GM23338 (cell line): Measurements from ENCODE around the gene SEPTIN6.

Experiments
- CREB1 ChIP-seq: fragments of 250-450 bp; sonication (Bioruptor Pico); IDR thresholded peaks from 2 replicates; pipeline ENCODE4 v1.5.0; 2020; ENCODE audit warnings: low read depth, mild to moderate bottlenecking, moderate library complexity
- EZH2 ChIP-seq: fragments of 200-600 bp; sonication (generic); IDR thresholded peaks from one replicate; pipeline ENCODE4 v1.8.0; 2017; ENCODE audit warnings: antibody characterized with exemption, mild to moderate bottlenecking, low read depth; ENCODE audit not compliant: unreplicated experiment
- EZH2phosphoT487 ChIP-seq: fragments of 200-600 bp; sonication (generic); IDR thresholded peaks from one replicate; pipeline ENCODE4 v1.8.1; 2018; ENCODE audit warnings: antibody characterized with exemption; ENCODE audit not compliant: unreplicated experiment
- JUNB ChIP-seq: IDR thresholded peaks from one replicate; pipeline ENCODE4 v1.6.1; 2016; ENCODE audit warnings: antibody characterized with exemption; ENCODE audit not compliant: unreplicated experiment
- NANOG ChIP-seq: IDR thresholded peaks from 2 replicates; pipeline ENCODE4 v1.6.1; 2016; ENCODE audit warnings: antibody characterized with exemption, borderline replicate concordance
- POLR2AphosphoS5 ChIP-seq: IDR thresholded peaks from 2 replicates; pipeline ENCODE4 v1.6.1; 2016; ENCODE audit warnings: antibody characterized with exemption, low read depth
- STAT1 ChIP-seq: IDR thresholded peaks from one replicate; pipeline ENCODE4 v1.6.1; 2016; ENCODE audit warnings: antibody characterized with exemption; ENCODE audit not compliant: unreplicated experiment
- ZNF114 ChIP-seq: fragments of 250-450 bp; sonication (Bioruptor Pico); IDR thresholded peaks from 2 replicates; pipeline ENCODE4 v1.5.0; 2020; ENCODE audit warnings: mild to moderate bottlenecking, moderate library complexity
- ZNF331 ChIP-seq: fragments of 250-450 bp; sonication (Bioruptor Pico); IDR thresholded peaks from 2 replicates; pipeline ENCODE4 v1.5.0; 2020; ENCODE audit warnings: low read depth, mild to moderate bottlenecking, moderate library complexity
- TF ChIP-seq, protein P1 (sequence below): IDR thresholded peaks from one replicate; pipeline ENCODE4 v1.6.1; 2018; ENCODE audit warnings: antibody characterized with exemption; ENCODE audit not compliant: unreplicated experiment
- TF ChIP-seq, protein P2 (sequence below), 2 experiments: fragments of 200-600 bp in 1 of 2; sonication (generic) in 1 of 2; conservative IDR thresholded peaks; 2 replicates each; pipeline versions ENCODE4 v1.5.1 to v1.6.1; 2016 to 2017; ENCODE audit warnings: antibody characterized with exemption in 2 of 2, low read depth in 2 of 2, mild to moderate bottlenecking in 2 of 2, moderate library complexity in 1 of 2
- TF ChIP-seq, protein P3 (sequence below): IDR thresholded peaks from 2 replicates; pipeline ENCODE4 v1.6.1; 2016; ENCODE audit warnings: antibody characterized with exemption
- TF ChIP-seq, protein P4 (sequence below): fragments of 250-450 bp; sonication (Bioruptor Pico); IDR thresholded peaks from 2 replicates; pipeline ENCODE4 v1.5.0; 2020; ENCODE audit warnings: mild to moderate bottlenecking, moderate library complexity

DNA sequence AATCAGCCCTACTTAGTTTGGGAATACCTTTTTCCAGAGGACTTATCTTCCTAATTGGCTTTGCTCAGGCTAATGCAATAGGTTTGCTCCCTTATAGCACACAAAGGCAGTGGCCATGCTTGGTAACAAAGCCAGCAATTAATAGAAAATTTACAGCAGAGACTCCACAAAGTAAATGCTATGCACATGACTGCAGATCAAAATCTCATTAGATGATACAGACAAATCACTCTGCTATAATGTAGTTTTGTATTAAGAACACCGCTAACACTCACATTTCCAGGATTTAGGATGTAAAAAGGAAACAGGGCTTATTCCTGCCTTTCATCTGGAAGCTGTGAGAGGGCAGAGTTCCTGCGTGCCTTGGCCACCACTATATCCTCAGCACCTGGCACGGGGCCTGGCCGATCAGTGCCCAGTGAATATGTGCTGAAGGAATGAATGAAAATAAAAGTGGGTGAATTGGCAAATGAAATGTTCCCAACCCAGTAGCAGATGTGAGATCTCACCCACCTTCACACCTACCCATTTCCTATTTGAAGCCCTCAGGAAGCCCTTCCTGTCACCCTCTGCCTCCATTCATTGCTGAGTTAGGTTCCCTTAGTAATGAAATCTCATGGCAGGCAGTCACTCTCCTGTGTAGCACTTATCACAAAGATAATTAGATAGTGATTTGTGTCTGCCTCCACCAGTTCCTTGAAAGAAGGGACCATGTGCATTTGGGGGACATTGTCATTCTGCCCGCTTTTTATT is 5.1 kb downstream of the SEPTIN6 start:
- TF ChIP-seq, protein P1, sequence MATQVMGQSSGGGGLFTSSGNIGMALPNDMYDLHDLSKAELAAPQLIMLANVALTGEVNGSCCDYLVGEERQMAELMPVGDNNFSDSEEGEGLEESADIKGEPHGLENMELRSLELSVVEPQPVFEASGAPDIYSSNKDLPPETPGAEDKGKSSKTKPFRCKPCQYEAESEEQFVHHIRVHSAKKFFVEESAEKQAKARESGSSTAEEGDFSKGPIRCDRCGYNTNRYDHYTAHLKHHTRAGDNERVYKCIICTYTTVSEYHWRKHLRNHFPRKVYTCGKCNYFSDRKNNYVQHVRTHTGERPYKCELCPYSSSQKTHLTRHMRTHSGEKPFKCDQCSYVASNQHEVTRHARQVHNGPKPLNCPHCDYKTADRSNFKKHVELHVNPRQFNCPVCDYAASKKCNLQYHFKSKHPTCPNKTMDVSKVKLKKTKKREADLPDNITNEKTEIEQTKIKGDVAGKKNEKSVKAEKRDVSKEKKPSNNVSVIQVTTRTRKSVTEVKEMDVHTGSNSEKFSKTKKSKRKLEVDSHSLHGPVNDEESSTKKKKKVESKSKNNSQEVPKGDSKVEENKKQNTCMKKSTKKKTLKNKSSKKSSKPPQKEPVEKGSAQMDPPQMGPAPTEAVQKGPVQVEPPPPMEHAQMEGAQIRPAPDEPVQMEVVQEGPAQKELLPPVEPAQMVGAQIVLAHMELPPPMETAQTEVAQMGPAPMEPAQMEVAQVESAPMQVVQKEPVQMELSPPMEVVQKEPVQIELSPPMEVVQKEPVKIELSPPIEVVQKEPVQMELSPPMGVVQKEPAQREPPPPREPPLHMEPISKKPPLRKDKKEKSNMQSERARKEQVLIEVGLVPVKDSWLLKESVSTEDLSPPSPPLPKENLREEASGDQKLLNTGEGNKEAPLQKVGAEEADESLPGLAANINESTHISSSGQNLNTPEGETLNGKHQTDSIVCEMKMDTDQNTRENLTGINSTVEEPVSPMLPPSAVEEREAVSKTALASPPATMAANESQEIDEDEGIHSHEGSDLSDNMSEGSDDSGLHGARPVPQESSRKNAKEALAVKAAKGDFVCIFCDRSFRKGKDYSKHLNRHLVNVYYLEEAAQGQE, result no peak
- TF ChIP-seq, protein P2, sequence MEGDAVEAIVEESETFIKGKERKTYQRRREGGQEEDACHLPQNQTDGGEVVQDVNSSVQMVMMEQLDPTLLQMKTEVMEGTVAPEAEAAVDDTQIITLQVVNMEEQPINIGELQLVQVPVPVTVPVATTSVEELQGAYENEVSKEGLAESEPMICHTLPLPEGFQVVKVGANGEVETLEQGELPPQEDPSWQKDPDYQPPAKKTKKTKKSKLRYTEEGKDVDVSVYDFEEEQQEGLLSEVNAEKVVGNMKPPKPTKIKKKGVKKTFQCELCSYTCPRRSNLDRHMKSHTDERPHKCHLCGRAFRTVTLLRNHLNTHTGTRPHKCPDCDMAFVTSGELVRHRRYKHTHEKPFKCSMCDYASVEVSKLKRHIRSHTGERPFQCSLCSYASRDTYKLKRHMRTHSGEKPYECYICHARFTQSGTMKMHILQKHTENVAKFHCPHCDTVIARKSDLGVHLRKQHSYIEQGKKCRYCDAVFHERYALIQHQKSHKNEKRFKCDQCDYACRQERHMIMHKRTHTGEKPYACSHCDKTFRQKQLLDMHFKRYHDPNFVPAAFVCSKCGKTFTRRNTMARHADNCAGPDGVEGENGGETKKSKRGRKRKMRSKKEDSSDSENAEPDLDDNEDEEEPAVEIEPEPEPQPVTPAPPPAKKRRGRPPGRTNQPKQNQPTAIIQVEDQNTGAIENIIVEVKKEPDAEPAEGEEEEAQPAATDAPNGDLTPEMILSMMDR (conservative IDR thresholded peaks at IDR 0.05; ENCODE audit: low read depth in 2 of 2), result no peak
- no peak for TF ChIP-seq EZH2
- TF ChIP-seq POLR2AphosphoS5, result no peak
- TF ChIP-seq EZH2phosphoT487, result no peak
- TF ChIP-seq NANOG, result no peak
- TF ChIP-seq, protein P3, sequence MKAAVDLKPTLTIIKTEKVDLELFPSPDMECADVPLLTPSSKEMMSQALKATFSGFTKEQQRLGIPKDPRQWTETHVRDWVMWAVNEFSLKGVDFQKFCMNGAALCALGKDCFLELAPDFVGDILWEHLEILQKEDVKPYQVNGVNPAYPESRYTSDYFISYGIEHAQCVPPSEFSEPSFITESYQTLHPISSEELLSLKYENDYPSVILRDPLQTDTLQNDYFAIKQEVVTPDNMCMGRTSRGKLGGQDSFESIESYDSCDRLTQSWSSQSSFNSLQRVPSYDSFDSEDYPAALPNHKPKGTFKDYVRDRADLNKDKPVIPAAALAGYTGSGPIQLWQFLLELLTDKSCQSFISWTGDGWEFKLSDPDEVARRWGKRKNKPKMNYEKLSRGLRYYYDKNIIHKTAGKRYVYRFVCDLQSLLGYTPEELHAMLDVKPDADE, result no peak
- TF ChIP-seq CREB1 (CRISPR knock-in tag), result no peak
- no peak for TF ChIP-seq JUNB
- no peak for TF ChIP-seq ZNF114
- no peak for TF ChIP-seq STAT1
- TF ChIP-seq ZNF331, result no peak
- TF ChIP-seq, protein P4, sequence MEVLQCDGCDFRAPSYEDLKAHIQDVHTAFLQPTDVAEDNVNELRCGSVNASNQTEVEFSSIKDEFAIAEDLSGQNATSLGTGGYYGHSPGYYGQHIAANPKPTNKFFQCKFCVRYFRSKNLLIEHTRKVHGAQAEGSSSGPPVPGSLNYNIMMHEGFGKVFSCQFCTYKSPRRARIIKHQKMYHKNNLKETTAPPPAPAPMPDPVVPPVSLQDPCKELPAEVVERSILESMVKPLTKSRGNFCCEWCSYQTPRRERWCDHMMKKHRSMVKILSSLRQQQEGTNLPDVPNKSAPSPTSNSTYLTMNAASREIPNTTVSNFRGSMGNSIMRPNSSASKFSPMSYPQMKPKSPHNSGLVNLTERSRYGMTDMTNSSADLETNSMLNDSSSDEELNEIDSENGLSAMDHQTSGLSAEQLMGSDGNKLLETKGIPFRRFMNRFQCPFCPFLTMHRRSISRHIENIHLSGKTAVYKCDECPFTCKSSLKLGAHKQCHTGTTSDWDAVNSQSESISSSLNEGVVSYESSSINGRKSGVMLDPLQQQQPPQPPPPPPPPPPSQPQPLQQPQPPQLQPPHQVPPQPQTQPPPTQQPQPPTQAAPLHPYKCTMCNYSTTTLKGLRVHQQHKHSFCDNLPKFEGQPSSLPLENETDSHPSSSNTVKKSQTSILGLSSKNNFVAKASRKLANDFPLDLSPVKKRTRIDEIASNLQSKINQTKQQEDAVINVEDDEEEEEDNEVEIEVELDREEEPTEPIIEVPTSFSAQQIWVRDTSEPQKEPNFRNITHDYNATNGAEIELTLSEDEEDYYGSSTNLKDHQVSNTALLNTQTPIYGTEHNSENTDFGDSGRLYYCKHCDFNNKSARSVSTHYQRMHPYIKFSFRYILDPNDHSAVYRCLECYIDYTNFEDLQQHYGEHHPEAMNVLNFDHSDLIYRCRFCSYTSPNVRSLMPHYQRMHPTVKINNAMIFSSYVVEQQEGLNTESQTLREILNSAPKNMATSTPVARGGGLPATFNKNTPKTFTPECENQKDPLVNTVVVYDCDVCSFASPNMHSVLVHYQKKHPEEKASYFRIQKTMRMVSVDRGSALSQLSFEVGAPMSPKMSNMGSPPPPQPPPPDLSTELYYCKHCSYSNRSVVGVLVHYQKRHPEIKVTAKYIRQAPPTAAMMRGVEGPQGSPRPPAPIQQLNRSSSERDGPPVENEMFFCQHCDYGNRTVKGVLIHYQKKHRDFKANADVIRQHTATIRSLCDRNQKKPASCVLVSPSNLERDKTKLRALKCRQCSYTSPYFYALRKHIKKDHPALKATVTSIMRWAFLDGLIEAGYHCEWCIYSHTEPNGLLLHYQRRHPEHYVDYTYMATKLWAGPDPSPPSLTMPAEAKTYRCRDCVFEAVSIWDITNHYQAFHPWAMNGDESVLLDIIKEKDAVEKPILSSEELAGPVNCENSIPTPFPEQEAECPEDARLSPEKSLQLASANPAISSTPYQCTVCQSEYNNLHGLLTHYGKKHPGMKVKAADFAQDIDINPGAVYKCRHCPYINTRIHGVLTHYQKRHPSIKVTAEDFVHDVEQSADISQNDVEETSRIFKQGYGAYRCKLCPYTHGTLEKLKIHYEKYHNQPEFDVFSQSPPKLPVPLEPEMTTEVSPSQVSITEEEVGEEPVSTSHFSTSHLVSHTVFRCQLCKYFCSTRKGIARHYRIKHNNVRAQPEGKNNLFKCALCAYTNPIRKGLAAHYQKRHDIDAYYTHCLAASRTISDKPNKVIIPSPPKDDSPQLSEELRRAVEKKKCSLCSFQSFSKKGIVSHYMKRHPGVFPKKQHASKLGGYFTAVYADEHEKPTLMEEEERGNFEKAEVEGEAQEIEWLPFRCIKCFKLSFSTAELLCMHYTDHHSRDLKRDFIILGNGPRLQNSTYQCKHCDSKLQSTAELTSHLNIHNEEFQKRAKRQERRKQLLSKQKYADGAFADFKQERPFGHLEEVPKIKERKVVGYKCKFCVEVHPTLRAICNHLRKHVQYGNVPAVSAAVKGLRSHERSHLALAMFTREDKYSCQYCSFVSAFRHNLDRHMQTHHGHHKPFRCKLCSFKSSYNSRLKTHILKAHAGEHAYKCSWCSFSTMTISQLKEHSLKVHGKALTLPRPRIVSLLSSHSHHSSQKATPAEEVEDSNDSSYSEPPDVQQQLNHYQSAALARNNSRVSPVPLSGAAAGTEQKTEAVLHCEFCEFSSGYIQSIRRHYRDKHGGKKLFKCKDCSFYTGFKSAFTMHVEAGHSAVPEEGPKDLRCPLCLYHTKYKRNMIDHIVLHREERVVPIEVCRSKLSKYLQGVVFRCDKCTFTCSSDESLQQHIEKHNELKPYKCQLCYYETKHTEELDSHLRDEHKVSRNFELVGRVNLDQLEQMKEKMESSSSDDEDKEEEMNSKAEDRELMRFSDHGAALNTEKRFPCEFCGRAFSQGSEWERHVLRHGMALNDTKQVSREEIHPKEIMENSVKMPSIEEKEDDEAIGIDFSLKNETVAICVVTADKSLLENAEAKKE (CRISPR knock-in tag), result no peak
